Activated CD8-positive, alpha-beta T cell treated with anti-CD3 and anti-CD28 coated beads for 36 hours (primary cell): ENCODE measurements around the gene ZNF407. TPM values are rescaled to one million over a fixed set of nuclear protein-coding genes. Genes with fewer than 3 reads are reported as not detected.

Source experiments
- ATAC-seq: fragments of 200-7000 bp; cut with Tn5 transposase; one replicate; pipeline ENCODE4 v1.10.0; 2021; ENCODE audit warnings: mild to moderate bottlenecking, moderate library complexity
- CTCF ChIA-PET: fragments of 350-600 bp; sonication (Branson Sonifier 250); formaldehyde crosslinking; loops from one replicate; lab custom pipeline; 2021; ENCODE audit warnings: antibody characterized with exemption; lab: Charles Lee
- POLR2A ChIA-PET: fragments of 350-600 bp; sonication (Branson Sonifier 250); formaldehyde crosslinking; loops from one replicate; lab custom pipeline; 2021; ENCODE audit warnings: antibody characterized with exemption; lab: Charles Lee
- DNase-seq: peaks from one replicate; pipeline ENCODE4 v3.0.0-alpha.2; 2020
- H3K27ac Mint-ChIP-seq: one replicate; pipeline ENCODE4 v1.8.0; 2021; ENCODE audit warnings: mild to moderate bottlenecking, mixed read lengths
- H3K27me3 Mint-ChIP-seq: one replicate; pipeline ENCODE4 v1.8.0; 2021; ENCODE audit warnings: mixed read lengths
- H3K36me3 Mint-ChIP-seq: one replicate; pipeline ENCODE4 v1.8.0; 2021; ENCODE audit warnings: low read depth, mixed read lengths
- H3K4me1 Mint-ChIP-seq: one replicate; pipeline ENCODE4 v1.8.0; 2021; ENCODE audit warnings: low read depth, mixed read lengths
- H3K4me3 Mint-ChIP-seq: one replicate; pipeline ENCODE4 v1.8.0; 2021; ENCODE audit warnings: mild to moderate bottlenecking, moderate library complexity, mixed read lengths
- H3K9me3 Mint-ChIP-seq: one replicate; pipeline ENCODE4 v1.8.0; 2021; ENCODE audit warnings: mixed read lengths
- intact Hi-C: fragments of 100-400 bp; cut with micrococcal nuclease; formaldehyde crosslinking; loops from one replicate; pipeline ENCODE4 v1.10.0; 2022
- total RNA-seq, 2 experiments: library from RNA; stranded (reverse); gene quantifications; one replicate each; pipeline ENCODE4 v1.2.3, GENCODE V29; 2021
- TF ChIP-seq, protein P1 (sequence below): fragments of 200-600 bp; IDR thresholded peaks from one replicate; pipeline ENCODE4 v1.8.0; 2022; ENCODE audit warnings: antibody characterized with exemption, mild to moderate bottlenecking

The ZNF407 gene
- total RNA-seq, 2 experiments from 2014 or later, result 9.9 to 10.8 TPM

DNA sequence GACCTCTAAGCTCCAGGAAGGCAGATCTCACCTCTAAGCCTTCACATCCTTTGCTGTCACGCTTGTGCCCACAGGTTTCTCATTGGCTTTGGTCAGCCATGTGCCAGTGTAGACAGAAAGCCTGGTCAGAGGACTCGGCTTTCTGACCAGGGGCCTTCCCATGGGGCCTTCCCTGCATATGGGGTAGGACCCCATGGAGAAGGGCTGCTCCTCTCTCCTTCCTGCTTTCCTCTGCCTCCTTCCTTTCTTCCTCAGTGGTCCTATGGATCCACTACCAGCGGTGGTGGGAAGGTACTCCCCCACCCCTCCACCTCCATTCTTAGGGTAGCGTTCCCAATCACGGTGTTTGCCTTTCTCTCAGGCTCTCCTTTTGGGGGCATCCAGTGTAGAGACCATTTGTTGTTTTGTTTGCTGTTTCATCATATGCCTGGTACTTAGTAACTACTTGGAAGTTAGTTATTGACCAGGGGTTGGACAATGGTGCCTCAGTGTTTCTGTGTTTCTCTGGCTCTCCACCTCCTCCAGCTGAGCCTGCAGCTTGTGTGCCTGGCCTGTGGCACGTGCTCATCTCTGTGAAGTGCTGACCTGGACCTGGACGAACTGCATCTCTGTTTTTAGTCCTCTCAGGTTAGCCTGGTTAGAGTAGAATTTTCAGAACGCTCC lies 71.6 kb downstream of the ZNF407 start:
- no peak for ATAC-seq
- TF ChIP-seq, protein P1, sequence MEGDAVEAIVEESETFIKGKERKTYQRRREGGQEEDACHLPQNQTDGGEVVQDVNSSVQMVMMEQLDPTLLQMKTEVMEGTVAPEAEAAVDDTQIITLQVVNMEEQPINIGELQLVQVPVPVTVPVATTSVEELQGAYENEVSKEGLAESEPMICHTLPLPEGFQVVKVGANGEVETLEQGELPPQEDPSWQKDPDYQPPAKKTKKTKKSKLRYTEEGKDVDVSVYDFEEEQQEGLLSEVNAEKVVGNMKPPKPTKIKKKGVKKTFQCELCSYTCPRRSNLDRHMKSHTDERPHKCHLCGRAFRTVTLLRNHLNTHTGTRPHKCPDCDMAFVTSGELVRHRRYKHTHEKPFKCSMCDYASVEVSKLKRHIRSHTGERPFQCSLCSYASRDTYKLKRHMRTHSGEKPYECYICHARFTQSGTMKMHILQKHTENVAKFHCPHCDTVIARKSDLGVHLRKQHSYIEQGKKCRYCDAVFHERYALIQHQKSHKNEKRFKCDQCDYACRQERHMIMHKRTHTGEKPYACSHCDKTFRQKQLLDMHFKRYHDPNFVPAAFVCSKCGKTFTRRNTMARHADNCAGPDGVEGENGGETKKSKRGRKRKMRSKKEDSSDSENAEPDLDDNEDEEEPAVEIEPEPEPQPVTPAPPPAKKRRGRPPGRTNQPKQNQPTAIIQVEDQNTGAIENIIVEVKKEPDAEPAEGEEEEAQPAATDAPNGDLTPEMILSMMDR, result no peak
- DNase-seq, result no peak
- H3K4me3 Mint-ChIP-seq, result no peak overlapping the region
- ChIA-PET POLR2A (no interaction called here), CTCF (no interaction called here)
- no peaks in the 10 kb centered on the region for H3K4me1 Mint-ChIP-seq
- intact Hi-C loops, result no loop called here
- no peaks in the 10 kb centered on the region for H3K27me3 Mint-ChIP-seq
- no peaks in the 10 kb centered on the region for H3K9me3 Mint-ChIP-seq
- H3K36me3 Mint-ChIP-seq, result peaks cover 8% of the 10 kb centered on the region
- H3K27ac Mint-ChIP-seq, result no peak overlapping the region

DNA sequence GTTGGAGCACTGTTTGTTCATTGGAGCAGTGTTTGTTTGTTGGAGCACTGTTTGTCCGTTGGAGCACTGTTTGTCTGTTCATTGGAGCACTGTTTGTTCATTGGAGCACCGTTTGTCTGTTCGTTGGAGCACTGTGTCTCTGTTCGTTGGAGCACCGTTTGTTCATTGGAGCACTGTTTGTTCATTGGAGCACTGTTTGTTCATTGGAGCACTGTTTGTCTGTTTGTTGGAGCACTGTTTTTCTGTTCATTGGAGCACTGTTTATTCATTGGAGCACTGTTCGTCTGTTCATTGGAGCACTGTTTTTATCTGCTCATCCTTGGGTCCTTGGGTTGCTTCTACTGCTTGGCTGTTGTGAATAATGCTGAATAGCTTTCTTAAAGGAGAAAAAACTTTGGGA lies 74.7 kb downstream of the ZNF407 start:
- intact Hi-C loops, result no loop called here
- Mint-ChIP-seq H3K9me3 (peaks cover under 1% of the 10 kb centered on the region), H3K4me3 (no peak overlapping the region), H3K4me1 (no peaks in the 10 kb centered on the region), H3K36me3 (peaks cover 21% of the 10 kb centered on the region), H3K27ac (no peak overlapping the region), H3K27me3 (no peaks in the 10 kb centered on the region)
- POLR2A ChIA-PET, result no interaction called here
- CTCF ChIA-PET, result no interaction called here
- no peak for ATAC-seq
- no peak for DNase-seq
- TF ChIP-seq, protein P1, result no peak

DNA sequence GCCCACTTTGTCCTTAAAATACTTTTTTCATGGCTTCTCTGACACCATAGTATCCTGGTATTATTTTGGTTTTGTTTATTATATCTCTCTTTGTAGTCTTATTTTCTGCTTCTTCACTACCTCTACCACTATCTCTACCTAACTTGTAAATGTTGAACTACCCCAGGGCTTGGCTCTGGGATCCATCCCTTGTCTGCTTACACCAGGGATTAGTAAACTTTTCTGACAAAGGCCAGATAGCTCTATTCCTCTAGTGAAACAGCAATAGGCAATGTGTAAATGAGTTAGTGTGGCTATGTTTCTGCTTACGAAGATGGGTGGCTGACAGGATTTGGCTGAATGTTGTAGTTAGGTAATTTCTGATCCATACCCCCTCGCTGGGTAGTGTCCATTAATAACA lies 76.8 kb downstream of the ZNF407 start:
- CTCF ChIA-PET, result no interaction called here
- Mint-ChIP-seq H3K36me3 (peaks cover 25% of the 10 kb centered on the region), H3K4me3 (no peak overlapping the region), H3K4me1 (peaks cover 9% of the 10 kb centered on the region), H3K27me3 (no peaks in the 10 kb centered on the region), H3K27ac (no peak overlapping the region), H3K9me3 (peaks cover 4% of the 10 kb centered on the region)
- TF ChIP-seq, protein P1, result no peak
- DNase-seq (no peak), ATAC-seq (no peak)
- intact Hi-C loops, result no loop called here
- POLR2A ChIA-PET, result no interaction called here

DNA sequence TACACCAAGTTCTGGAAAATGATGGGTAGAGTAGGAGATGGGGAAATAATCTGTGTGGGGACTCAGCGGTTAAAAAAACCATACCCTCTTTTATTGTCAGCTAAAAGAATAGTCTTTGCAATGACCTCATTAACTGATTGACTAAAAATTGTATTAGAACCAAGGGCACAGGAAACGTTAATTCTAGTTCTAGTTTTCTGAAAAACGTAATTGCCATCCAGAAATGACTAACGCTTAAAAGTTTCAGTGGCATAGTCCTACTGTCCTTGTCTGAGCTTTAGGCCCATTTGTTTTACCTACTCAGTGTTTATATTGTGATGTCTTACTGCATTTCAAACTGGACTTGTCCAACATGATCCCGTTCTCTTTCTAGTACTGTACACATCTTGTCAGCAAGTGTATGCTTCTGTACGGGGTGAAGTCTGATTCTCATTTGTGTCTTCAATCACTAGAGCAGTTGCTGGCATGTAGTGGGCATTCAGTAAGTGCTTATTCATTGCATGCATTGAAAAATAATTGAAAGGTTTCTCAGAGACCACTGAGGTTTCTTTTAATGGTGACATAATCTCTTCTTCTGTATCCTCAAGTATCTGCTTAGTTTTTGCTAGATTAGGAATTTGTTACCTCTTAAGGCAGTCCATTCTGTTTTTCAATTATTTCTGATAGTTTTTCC lies 81.5 kb downstream of the ZNF407 start:
- CTCF ChIA-PET, result no interaction called here
- intact Hi-C loops, result no loop called here
- H3K27me3 Mint-ChIP-seq, result no peaks in the 10 kb centered on the region
- H3K4me1 Mint-ChIP-seq, result peaks cover 15% of the 10 kb centered on the region
- DNase-seq (no peak), ATAC-seq (peak; percentile 61)
- H3K4me3 Mint-ChIP-seq, result no peak overlapping the region
- TF ChIP-seq, protein P1, result no peak
- POLR2A ChIA-PET, result no interaction called here
- peaks cover 4% of the 10 kb centered on the region for H3K9me3 Mint-ChIP-seq
- no peak overlapping the region for H3K27ac Mint-ChIP-seq
- H3K36me3 Mint-ChIP-seq, result peaks cover 21% of the 10 kb centered on the region

DNA sequence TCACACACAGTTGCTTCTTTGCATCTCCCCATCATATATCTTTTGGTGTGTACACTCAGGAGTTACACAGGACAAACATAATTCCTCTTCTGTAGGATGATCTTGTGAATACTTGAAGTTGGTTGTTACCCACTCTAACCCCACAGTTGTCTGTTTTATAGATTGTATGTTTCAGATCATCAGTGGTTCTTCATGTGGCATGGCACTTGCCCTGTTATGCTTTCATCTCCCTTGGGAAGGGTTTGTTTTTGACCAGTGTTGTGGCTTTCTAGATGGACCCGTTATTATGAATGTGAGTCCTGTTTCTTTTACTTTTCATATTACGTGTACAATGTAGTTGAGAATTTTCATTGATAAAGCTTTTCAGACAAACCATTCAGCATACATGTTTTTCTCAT lies 82.0 kb downstream of the ZNF407 start:
- POLR2A ChIA-PET, result no interaction called here
- CTCF ChIA-PET, result no interaction called here
- TF ChIP-seq, protein P1, result no peak
- Mint-ChIP-seq H3K27ac (no peak overlapping the region), H3K36me3 (peaks cover 21% of the 10 kb centered on the region), H3K27me3 (no peaks in the 10 kb centered on the region), H3K4me3 (no peak overlapping the region), H3K9me3 (peaks cover 4% of the 10 kb centered on the region), H3K4me1 (peaks cover 15% of the 10 kb centered on the region)
- DNase-seq (no peak), ATAC-seq (no peak)
- intact Hi-C loops, result no loop called here
